Kidney (tissue), 14 donors: ENCODE results near the gene KIF17. TPM values are rescaled to one million over a fixed set of nuclear protein-coding genes. Genes with fewer than 3 reads are reported as not detected.

Experiments used
- DNase-seq, 5 donors: peaks; one replicate each; pipeline ENCODE4 v3.0.0-alpha.2; 2013 to 2020
- FAIRE-seq: peaks from 2 replicates; lab custom pipeline; 2012; peaks lifted over from hg19 to GRCh38; lab: Jason Lieb, UNC
- H3K27ac ChIP-seq, 2 donors: one replicate each; pipeline ENCODE4 v1.7.0; 2013; ENCODE audit warnings: low read depth in 2 of 2, low read length in 2 of 2, inconsistent platforms in 1 of 2
- H3K27me3 ChIP-seq: one replicate; pipeline ENCODE4 v1.7.1; 2013; ENCODE audit warnings: low read length, inconsistent platforms; ENCODE audit not compliant: control insufficient read depth, insufficient read depth
- H3K36me3 ChIP-seq, 3 donors: one replicate each; pipeline versions ENCODE4 v1.7.0 to v1.7.1; 2013; ENCODE audit warnings: low read length in 3 of 3, control low read depth in 1 of 3, inconsistent platforms in 1 of 3; ENCODE audit not compliant: insufficient read depth in 3 of 3, control insufficient read depth in 2 of 3
- H3K4me1 ChIP-seq, 3 donors: one replicate each; pipeline versions ENCODE4 v1.7.0 to v1.7.1; 2013; ENCODE audit warnings: low read length in 3 of 3, inconsistent platforms in 1 of 3, low read depth in 1 of 3; ENCODE audit not compliant: control insufficient read depth in 2 of 3, insufficient read depth in 2 of 3
- H3K4me3 ChIP-seq, 3 donors: one replicate each; pipeline versions ENCODE4 v1.7.0 to v1.8.1; 2013; ENCODE audit warnings: low read length in 3 of 3, control low read depth in 1 of 3, inconsistent platforms in 1 of 3
- H3K9ac ChIP-seq, 3 donors: one replicate each; pipeline versions ENCODE4 v1.7.0 to v1.7.1; 2013; ENCODE audit warnings: low read length in 3 of 3, control low read depth in 1 of 3, inconsistent platforms in 1 of 3
- H3K9me3 ChIP-seq, 3 donors: one replicate each; pipeline versions ENCODE4 v1.7.0 to v1.7.1; 2013; ENCODE audit warnings: low read length in 3 of 3, control low read depth in 1 of 3, inconsistent platforms in 1 of 3; ENCODE audit not compliant: control insufficient read depth in 2 of 3, insufficient read depth in 1 of 3
- intact Hi-C: fragments of 100-400 bp; cut with DNase I; formaldehyde crosslinking; loops from one replicate; pipeline ENCODE4 v1.11.1; 2022
- polyA plus RNA-seq: library from polyadenylated mRNA; stranded (reverse); fragments of 350-450 nt; fragmentation: Illumina TruSeq; extraction: RNeasy Lipid Tissue Mini Kit (QIAGEN cat#74804); gene quantifications from one replicate; pipeline ENCODE4 v1.2.3, GENCODE V29; 2014; ENCODE audit warnings: low read depth, low replicate concordance; ENCODE audit not compliant: insufficient read depth
- total RNA-seq: library from RNA; stranded (reverse); fragmentation: NEBNext Ultra II Directional; extraction: Animal tissue kit (Norgen Biotek cat#: 25700); gene quantifications from one replicate; pipeline ENCODE4 v1.2.1, GENCODE V29; 2021
- TF ChIP-seq, protein P1 (sequence below): IDR thresholded peaks from 3 replicates; pipeline ENCODE4 v1.5.1; 2012; ENCODE audit warnings: mild to moderate bottlenecking, moderate library complexity, borderline replicate concordance; ENCODE audit not compliant: insufficient read depth; ENCODE audit errors: extremely low read depth
- donor health status: control.
- donor health status: control.
- donor health status: control.
- donor health status: control.
- donor health status: control.
- donor health status: DM: yes; HTN: yes; CAD: no.
- donor health status: Normal renal cell carcinoma (clear cell type).

KIF17 gene
- total and polyA plus RNA-seq, 2 donors from 2014 or later: 3.7 to 4.9 TPM

DNA sequence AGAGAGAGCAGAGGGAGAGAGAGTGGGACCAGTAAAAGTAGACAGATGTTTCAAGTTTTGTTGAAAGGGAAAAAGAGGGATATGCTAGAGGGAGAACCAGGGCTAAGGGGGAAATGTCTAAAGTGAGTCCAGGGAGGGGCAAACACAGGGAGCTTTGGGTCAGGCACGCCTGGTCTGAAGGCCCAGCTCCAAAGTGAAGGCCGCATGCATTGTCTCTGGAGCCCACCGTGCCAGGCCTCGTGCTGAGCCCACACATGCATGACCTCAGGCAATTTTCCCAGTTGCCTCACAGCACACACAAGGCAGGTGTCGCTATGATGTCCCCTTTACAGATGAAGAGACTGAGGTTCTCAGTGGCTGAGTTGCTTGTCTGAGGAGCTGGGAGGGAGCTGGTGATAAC, 16.0 kb downstream of the KIF17 start:
- FAIRE-seq: no peak
- no peak overlapping the region for H3K27ac ChIP-seq
- H3K36me3 ChIP-seq: no peaks in the 10 kb centered on the region
- no peak overlapping the region for H3K9ac ChIP-seq
- peaks cover 0 to 2% (median 0%) of the 10 kb centered on the region in 3 donors for H3K4me1 ChIP-seq
- intact Hi-C loops: no loop called here
- no peak for DNase-seq
- H3K27me3 ChIP-seq: no peaks in the 10 kb centered on the region
- TF ChIP-seq, protein P1, sequence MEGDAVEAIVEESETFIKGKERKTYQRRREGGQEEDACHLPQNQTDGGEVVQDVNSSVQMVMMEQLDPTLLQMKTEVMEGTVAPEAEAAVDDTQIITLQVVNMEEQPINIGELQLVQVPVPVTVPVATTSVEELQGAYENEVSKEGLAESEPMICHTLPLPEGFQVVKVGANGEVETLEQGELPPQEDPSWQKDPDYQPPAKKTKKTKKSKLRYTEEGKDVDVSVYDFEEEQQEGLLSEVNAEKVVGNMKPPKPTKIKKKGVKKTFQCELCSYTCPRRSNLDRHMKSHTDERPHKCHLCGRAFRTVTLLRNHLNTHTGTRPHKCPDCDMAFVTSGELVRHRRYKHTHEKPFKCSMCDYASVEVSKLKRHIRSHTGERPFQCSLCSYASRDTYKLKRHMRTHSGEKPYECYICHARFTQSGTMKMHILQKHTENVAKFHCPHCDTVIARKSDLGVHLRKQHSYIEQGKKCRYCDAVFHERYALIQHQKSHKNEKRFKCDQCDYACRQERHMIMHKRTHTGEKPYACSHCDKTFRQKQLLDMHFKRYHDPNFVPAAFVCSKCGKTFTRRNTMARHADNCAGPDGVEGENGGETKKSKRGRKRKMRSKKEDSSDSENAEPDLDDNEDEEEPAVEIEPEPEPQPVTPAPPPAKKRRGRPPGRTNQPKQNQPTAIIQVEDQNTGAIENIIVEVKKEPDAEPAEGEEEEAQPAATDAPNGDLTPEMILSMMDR: no peak
- no peak overlapping the region for H3K4me3 ChIP-seq
- no peaks in the 10 kb centered on the region for H3K9me3 ChIP-seq

DNA sequence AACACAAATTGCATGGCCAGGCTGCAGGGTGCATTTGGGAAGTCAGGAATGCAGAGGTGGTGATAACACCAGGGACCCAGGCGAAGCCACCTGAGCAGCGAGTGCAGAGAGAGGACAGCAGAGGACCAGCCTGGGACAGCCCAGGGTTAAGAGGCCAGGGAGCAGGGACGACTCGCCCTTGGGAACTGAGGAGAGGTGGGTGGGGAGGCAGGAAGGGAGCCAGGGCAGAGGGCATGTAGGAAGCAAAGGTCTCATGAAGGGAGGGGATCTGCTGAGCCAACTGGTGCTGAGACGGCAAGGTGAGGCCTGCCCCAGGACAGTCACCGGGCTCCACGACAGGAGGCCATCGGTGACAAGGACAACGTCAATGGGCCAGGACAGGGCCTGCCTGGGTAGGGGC, 16.4 kb downstream of the KIF17 start:
- TF ChIP-seq, protein P1: no peak
- Histone ChIP-seq H3K9ac (no peak overlapping the region), H3K27ac (no peak overlapping the region), H3K9me3 (no peaks in the 10 kb centered on the region), H3K36me3 (no peaks in the 10 kb centered on the region), H3K4me3 (no peak overlapping the region), H3K4me1 (peaks cover 0 to 2% (median 0%) of the 10 kb centered on the region in 3 donors), H3K27me3 (no peaks in the 10 kb centered on the region)
- DNase-seq: no peak
- intact Hi-C loops: no loop called here
- no peak for FAIRE-seq

DNA sequence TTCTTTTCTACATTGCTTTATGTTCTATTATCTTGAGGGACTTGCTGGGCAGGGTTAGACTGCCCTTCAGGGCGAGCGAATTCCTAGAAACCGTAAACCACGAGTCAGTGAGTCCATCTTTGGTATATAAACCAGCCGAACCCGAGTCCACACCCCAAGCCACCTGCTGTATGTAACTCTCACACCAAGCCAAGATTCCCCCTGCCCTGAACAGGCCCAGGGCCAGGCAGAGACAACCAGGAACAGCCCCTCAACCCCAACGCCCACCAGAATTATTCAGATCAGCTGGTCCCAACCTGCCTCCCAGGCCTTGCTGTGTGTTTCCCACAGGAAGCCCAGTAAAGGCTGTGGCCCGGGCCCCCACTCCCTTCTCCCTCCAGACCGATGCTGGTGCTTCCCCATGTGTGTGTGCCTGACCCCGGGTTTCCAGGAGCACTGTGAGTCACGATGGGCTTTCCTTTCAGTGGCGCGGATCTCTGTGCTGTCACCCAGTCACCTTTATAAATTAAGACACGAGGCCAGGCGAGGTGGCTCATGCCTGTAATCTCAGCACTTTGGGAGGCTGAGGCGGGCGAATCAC, 17.1 kb downstream of the KIF17 start:
- DNase-seq (peak in 1 of 5 donors; percentile 25), FAIRE-seq (no peak)
- H3K4me3 ChIP-seq: no peak overlapping the region
- intact Hi-C loops: no loop called here
- no peak overlapping the region for H3K9ac ChIP-seq
- TF ChIP-seq, protein P1: no peak
- no peaks in the 10 kb centered on the region for H3K27me3 ChIP-seq
- no peaks in the 10 kb centered on the region for H3K9me3 ChIP-seq
- no peak overlapping the region for H3K27ac ChIP-seq
- peaks cover 0 to 2% (median 0%) of the 10 kb centered on the region in 3 donors for H3K4me1 ChIP-seq
- no peaks in the 10 kb centered on the region for H3K36me3 ChIP-seq
